Gastrocnemius medialis (tissue), 4 donors: ENCODE results near the gene JAG2.

Experiments used
- CTCF ChIP-seq, 5 experiments: fragments of 450-650 bp in 3 of 5; fragments of 200-600 bp in 2 of 5; sonication (generic) in 2 of 5; IDR thresholded peaks in 4 of 5; conservative IDR thresholded peaks in 1 of 5; 1 replicate in 4 of 5; 2 replicates in 1 of 5; pipeline ENCODE4 v1.5.1; 2016 to 2019; ENCODE audit warnings: antibody characterized with exemption in 5 of 5, mild to moderate bottlenecking in 3 of 5, moderate library complexity in 3 of 5
- POLR2A ChIP-seq, 2 donors: fragments of 450-650 bp; IDR thresholded peaks; one replicate each; pipeline ENCODE4 v1.6.1; 2017; ENCODE audit warnings: antibody characterized with exemption in 2 of 2, mild to moderate bottlenecking in 2 of 2, moderate library complexity in 2 of 2

GRCh38 chr14:105182296-105183020 lies 13.9 kb upstream of the JAG2 start:
- no peak for TF ChIP-seq POLR2A (IDR thresholded peaks at IDR 0.05)
- no peak for TF ChIP-seq CTCF (IDR thresholded peaks at IDR 0.05 in 4 of 5, conservative IDR thresholded peaks at IDR 0.05 in 1 of 5)
